DMS53 treated with DMSO at 0.1 percent for 48 hours (cell line): ENCODE data around the gene PPP6R2.
"Not testable (repeated sequence)": the region's sequence is repeated elsewhere in the genome, so short reads cannot be mapped to it uniquely, and the experiment has no call there.

ENCODE experiments used
- DNase-seq: peaks from one replicate; lab custom pipeline; 2025; ENCODE audit not compliant: unreplicated experiment; lab: John Stamatoyannopoulos, UW

Gene PPP6R2

DNA sequence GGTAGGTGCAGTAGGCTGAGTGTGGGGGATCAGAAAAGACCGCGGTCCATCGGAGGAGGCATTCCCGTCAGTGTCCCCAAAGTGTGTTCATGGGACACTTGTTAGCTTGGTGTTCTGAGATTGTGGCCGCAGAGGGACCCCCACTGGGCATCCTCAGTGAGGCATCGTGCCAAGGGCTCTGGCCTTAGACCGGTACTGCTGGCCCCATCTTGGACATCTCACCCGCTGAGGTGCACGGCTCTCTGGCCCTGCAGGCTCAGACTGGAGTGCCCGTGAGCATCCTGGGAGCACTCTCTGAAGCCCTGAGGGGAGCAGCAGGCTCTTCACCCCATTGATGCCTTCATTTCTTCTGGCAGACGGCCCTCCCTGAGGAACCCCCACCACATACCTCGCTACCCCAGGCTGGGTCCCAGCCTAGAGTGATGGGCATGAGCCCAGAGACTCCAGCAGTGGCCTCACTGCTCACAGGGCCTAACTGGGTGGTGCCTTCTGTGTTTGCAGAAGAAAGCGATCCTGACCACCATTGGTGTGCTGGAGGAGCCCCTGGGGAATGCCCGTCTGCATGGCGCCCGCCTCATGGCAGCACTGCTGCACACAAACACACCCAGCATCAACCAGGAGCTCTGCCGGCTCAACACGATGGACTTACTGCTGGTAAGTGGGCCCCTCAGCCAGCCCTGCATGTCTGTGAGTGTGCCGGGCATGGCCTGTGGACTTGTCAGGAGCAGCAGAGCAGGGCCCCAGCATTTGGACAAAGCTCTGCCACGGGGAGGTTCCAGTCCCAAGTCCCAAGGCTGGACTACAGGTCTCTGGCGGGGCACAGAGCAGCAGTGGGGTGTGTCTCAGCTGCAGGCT is 80.1 kb downstream of the PPP6R2 start:
- no peak for DNase-seq

DNA sequence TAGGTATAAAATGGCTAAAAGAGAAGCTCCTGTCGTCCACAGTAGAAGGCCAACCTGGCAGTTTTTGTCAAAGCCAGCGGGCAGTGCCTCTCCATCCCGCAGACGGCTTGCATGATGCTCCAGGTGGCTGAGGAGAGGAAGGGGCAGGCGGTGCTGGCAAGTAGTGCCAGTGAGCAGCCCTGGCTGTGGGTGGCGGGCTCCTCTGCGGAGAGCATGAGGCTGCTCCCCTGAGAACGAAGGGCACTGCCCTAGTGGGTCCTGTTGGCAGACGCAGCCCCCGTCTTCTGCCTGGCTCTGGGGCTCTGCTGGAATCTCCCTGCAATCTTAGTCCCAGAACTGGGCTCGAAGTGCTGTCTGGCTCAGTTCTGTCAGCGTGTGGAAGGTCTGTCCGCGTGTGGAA is 80.8 kb downstream of the PPP6R2 start:
- no peak for DNase-seq

DNA sequence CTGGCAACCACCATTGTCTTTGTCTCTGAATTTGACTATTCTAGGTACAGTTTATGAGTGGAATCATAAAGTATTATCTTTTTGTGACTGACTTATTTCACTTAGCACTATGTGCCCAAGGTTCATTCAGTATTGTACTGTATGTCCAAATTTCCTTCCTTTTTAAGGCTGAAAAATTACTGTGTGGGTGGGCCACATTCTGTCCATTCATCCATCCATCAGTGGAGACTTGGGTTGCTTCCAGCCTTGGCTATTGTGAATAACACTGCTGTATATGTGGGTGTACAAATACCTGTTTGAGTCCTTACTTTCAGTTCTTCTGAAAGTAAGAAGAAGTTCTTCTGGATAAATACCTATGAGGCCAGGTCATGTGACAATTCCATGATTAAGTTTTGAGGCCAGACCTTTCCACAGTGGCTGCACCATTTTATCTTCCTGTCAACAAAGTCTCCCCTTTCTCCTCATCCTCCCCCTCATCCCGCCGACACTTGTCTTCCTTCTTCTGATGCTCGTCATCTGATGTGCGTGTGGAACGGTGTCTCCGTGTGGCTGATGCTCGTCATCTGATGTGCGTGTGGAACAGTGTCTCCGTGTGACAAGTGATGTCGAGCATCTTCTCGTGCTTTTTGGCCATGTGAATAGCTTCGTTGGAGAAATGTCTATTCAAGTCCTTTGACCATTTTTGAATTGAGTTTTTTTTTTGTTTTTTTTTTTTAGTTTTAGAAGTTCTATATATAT is 82.2 kb downstream of the PPP6R2 start:
- DNase-seq = no peak

DNA sequence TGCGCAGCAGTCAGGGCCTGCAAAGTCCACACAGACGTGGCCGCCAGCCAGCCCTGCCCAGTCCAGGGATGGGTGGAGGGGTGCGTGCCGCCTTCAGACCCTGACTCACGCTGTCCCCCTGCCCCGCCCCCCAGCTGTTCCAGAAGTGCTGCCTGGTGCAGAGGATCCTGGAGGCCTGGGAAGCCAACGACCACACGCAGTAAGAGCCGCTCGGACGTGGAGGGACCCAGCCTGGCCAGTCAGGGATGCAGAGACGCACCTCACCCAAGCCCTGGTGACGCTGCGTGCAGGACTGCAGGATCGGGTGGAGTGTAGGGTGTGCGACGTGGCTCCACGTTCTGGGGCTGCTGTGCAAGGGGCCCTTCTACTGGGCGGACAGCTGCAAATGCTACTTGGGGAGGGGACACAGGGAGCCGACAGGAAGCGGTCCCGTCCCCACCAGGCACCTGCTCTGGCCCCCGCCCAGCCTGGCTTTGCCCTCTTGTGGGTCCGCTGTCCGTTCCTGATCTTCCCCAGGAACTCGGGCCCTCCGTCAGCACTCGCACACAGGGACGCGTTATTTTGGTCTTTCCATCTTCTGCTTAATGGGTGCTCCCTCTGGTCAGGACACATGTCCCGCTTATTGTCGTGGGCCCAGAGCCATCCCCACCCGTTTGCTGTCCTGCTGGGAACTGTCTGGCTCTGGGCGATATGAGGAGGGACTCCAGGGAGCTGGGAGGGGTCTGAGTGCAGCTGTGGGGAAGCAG is 89.2 kb downstream of the PPP6R2 start:
- no peak for DNase-seq

DNA sequence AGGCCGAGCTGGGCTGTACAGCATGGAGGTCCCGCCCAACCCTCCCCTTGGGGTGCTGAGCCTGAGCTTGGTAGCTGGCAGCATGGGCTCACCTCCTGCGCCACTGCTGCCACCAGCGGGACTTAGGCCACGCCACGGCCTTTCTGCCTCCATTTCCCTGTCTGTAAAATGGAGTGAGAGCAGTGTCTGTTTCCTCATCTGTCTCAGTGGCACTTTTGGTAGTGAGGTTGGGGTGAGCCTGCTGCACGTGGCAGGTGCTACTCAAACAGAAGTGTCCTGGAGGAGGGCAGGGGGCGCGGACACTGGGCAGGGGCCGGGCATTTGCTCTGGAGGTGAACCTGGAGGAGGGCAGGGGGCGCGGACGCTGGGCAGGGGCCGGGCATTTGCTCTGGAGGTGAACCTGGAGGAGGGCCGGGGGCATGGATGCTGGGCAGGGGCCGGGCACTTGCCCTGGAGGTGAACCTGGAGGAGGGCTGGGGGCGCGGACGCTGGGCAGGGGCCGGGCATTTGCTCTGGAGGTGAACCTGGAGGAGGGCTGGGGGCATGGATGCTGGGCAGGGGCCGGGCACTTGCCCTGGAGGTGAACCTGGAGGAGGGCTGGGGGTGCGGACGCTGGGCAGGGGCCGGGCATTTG is 89.9 kb downstream of the PPP6R2 start:
- not testable (repeated sequence) for DNase-seq

DNA sequence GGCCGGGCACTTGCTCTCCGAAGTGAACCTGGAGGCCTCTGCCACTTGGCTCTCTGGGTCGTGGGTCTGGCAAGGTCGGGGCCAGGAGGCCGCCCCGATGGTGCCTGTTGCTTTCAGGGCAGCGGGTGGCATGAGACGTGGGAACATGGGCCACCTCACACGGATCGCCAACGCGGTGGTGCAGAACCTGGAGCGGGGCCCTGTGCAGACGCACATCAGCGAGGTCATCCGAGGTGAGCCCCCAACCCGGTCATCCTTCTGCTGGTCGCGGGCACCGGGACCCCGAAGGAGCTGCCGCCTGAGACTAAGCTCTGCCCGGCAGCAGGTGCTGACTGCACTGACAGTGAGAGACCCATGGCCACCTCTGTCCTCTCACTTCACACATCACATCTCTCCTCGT is 91.7 kb downstream of the PPP6R2 start:
- DNase-seq = no peak

DNA sequence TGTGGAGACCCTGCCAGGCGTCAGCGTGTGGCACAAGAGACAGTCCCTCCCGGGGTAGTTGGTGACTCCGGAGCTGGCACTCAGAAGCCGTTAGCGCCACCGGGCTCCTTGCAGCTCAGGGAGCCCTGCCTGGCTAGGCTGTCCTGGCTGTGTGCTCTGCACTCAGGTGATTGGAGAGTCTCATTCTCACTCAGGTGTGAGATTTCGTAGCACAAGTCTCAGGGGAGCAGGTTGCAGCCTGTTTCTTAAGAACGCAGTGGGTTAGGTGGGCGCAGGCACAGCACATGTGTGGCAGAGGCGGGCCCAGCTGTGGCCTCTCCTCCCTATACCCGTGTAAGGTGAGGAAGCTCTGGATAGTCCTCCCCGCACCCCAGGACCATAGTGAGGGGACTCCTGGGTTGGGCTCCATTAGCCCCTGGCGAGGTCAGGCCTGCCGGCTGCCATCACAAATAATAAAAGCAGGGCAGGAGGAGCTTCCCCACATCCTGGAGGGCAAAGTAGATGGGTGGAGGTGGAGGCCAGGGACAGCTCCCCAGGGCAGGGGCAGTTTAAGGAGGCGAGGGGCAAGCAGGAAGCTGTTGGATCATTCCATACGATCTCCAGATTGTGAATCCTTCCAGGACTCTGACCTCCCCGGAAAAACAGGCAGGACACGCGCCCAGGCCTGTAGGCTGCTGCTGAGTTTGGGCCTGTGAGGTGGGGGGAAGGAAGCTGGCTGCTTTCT is 92.3 kb downstream of the PPP6R2 start:
- no peak for DNase-seq

DNA sequence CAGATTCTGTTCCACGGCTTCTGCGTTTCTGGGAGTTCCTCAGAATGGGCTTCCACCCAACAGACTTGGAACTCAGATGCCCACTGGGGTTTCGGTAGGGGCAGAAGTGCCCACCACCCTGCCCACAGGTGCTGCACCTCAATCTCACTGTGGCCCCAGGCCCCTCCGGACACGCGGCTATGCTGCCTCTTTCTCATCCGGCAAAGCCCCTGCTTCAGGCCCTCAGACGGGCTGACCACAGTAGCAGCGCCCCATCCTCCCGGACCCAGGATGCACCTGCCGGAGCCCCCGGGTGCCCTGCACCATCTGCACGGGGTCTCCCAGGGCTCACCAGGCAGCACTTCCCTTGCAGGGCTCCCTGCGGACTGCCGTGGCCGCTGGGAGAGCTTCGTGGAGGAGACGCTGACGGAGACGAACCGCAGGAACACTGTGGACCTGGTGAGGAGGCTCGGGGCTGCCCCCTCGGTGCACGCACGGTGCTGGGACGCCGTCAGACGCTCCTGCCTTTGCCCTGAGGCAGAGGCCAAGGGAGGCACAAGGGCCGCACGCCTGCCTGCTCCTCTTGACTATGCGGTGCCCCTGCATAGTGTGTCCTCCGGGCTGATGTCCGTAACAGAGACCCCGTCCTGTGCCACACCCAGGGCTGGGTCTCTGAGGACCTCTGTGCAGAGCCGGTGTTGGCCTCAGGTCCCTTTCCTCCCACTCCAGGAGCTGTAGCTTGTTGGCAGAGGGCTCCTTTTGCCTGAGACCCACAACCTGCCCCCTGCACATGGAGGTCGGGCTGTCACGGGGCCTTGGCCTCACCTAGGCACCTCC is 93.1 kb downstream of the PPP6R2 start:
- DNase-seq = no peak

DNA sequence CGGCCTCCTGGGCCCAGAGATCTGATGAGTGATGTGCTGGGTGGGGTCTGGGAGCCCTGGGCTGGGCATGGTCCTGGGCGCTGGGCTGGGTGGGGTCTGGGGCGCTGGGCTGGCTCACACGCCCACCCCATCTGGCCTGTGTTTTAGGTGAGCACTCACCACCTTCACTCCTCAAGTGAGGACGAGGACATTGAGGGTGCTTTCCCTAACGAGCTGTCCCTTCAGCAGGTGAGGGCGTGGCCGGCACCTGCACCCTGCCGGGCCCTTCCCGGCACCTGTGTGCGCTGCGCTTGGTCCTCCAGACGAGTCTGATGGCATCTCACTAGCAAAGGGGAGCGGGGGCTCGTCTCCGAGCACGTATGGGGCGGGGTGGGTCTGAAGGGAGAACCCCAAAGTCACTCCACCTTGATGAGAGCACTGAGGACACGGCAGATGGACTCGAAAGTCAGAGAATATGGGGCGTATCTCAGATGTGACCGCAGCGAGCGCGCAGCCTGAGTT is 93.8 kb downstream of the PPP6R2 start:
- no peak for DNase-seq

DNA sequence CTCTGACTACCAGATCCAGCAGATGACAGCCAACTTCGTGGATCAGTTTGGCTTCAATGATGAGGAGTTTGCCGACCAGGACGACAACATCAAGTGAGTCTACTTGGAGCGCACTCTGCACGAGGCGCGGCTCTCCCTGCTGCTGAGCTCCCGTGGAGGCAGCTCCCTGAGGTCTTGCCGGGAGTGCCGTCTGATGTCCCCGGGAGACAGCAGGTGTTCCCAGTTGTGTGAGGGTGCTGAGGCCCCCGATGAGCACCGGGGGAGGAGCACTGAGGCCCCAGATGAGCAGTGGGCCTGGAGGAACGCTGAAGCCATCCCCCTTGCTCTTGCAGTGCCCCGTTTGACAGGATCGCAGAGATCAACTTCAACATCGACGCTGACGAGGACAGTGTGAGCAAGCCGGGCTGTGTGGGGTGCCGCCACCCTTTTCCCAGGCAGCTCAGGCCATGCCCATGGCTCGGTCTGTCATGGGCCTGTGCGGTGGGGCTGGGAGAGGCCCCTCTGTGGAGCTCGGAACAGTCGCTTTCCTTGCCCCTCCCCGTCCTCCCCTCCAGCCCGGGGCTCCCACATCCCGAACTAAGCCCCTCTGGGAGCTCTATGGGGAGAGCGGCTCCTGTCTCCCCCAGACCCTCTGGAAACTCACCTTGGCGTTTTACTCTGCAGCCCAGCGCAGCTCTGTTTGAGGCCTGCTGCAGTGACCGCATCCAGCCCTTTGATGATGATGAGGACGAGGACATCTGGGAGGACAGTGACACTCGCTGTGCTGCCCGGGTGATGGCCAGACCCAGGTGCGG is 94.6 kb downstream of the PPP6R2 start:
- no peak for DNase-seq

DNA sequence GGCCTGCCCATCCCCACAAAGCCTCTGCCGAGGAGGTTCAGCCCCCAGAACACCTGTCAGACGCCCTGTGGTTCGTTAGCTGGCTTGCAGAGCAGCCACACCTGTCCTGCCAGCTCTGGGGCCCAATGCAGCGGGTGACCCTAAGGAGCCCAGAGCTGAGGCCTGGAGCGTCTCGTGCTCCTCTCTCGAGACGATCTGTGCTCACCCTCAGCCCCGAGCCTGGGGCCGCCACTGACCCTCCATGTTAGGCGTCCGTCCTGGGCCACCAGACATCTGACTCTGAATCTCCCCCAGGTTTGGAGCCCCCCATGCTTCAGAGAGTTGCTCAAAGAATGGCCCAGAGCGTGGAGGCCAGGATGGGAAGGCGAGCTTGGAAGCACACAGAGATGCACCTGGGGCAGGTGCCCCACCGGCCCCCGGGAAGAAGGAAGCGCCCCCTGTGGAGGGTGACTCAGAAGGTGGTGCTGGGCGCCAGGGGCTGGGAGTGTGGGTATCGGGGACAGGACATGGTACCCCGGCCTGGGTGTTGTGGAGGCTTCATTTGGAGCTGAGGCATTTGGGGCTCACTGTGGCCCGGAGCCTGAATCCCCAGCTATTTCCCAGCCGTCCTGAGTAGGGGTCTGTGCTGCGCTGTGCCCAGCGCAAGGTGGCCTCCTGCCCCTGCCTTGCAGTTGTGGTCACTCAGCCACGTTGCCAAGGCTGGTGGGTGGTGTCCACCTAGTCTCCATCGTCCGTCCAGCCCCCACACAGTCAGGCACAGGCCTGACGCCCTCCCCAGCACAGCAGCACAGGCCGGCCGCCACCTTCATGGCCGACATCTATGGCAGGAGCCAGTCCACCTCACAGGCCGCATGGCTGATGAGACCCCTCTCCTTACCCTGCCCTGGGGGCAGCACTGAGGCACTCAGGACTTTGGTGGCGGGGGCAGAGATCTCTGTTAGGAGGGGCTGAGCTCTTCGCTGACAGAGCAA is 95.5 kb downstream of the PPP6R2 start:
- DNase-seq = no peak

DNA sequence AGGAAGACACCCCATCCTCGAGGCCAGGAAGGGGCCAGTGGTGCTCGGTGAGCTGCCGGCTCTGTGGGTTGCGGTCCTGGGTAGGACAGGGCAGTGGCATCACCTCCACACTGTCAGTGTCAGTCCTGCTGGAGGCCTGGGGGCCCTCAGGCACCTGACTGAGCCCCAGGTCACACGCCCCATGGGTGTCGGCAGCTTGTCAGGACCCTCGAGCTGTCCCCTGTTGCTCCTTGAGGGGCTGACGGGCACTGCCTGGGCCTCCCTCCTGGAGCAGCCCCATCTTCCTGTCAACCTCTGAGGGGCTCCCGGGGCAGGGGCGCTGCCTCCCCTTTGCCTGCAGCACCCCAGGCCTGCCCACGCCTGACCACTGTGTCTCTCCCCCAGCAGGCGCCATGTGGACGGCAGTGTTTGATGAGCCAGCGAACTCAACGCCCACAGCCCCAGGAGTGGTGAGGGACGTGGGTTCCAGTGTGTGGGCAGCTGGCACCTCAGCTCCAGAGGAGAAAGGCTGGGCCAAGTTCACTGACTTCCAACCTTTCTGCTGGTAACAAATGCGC is 96.3 kb downstream of the PPP6R2 start:
- no peak for DNase-seq

DNA sequence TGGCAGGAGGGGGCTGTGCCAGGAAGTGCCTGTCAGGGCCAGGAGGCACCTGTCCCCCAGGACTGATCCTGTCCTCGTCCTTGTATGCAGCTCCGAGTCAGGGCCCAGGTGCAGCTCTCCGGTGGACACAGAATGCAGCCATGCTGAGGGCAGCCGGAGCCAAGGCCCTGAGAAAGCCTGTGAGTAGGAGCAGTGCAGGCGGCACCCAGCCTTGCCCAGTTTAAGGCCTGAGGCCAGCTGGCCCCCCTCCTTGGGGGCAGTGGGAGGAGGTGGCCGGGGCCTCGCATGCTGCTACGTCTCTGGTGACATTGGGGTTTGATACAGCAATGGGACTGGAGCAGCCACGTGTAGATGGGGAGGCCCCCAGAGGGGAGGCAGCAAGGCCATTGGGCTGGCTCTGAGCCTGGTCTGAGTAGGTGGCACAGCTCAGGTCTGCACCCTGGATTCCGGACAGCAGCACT is 96.8 kb downstream of the PPP6R2 start:
- no peak for DNase-seq

DNA sequence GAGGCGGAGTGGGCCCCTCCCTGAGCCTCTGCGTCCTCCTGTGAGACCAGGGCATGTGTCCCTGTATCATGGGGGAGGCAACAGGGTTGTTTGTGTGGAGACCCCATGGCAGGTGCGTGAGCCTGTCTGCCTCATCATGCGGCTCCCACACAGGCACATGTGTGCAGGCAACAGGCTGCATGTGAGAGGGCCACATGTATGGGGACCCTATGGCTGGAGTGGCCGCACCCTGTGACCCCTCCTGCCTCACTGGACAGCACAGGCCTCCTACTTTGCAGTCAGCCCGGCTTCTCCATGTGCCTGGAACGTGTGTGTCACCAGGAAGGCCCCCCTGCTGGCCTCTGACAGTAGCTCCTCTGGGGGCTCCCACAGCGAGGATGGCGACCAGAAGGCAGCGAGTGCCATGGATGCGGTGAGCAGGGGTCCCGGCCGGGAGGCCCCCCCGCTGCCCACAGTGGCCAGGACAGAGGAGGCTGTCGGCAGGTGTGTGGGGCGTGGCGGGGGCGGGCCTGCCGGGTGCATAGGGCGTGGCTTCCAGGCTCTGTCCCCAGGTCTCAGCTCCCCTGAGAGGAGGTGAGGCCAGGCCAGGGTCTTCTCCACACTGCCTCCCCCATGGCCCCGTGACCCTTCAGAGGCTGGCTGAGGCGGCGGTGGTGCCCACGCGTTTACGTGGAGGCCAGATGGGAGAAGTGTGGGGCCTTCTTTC is 97.6 kb downstream of the PPP6R2 start:
- DNase-seq = no peak

DNA sequence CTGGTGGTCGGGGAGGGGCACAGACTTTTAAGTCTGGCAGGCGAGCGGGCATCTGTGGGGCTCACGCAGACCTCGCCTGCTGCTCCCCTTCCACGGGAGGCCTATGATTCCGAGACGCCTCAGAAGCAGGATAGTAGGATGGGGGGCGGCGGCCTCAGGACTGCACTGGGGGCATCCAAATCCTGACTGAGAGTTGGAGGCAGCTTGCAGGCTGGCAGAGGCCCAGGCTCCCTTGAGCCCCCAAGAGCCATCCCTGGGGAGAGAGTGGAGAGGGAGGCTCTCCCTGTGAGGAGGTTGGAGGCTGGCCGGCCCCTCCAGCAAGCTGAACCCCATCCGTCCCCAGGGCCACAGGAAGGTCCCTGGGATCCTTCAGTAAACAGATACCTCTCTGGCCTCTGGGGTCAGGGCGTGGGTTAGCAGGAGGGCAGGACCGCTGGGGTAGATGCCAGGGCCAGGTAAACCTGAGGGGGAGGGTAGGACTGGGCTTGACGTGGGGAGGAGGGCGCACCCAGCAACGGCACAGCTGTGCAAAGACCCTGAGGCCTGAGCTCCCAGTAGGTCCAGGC is 98.4 kb downstream of the PPP6R2 start:
- no peak for DNase-seq

DNA sequence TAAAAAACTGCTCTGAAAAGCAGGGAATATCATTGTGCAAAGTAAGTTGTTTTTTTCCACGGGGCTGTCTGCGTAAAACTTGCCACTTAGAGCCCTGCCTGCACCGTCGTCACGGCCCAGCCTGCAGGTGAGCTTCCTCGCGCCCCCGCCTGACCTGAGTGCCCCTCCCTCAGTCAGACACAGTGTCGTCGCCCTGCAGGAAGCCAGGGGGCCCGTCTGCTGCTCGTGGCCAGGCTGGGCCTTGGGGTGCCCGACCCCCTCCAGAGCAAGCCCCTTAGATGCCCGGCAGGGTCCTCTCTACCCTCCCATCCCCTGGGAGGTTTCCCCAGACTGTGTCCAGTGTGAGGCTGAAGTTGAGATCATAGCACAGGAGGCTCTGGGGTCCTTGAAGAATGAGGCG is 100.1 kb downstream of the PPP6R2 start:
- no peak for DNase-seq
